ENCODE data around the gene GPR152.
A peak's percentile ranks its signal among the peaks of the same experiment; 100 is the strongest.

The GPR152 gene

DNA sequence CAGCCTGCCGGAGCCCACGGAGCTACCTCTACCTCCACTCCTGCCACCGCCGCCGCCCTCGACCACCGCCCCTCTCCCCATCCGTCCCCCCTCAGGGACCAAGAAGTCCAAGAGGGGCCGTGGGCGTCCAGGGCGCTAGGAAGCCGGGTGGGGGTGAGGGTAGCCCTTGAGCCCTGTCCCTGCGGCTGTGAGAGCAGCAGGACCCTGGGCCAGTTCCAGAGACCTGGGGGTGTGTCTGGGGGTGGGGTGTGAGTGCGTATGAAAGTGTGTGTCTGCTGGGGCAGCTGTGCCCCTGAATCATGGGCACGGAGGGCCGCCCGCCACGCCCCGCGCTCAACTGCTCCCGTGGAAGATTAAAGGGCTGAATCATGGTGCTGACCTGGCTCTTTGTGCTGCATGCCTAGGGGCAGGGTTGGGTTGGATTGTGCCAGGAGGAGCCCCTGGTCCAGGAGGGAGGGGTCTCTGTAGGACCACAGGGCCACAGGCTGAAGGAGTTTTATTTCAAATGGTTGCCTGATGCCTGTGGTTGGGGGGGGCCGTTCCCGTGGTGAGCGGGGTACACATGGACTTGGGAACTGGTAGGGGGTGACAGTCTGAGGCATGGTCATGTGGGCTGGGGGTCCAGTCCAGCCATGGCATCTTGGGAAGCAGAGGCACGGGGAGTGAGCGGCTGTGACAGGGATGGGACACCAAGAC, 17.4 kb downstream of the GPR152 start:
- no peak for DNase-seq (ENCODE audit: low read depth in 1 of 2, low spot score in 1 of 2)
- peak overlapping the region; percentile 58 for H3K4me3 ChIP-seq (replicated peaks; ENCODE audit: insufficient read depth, low read length)
- no peaks in the 10 kb centered on the region for H3K27me3 ChIP-seq (ENCODE audit: insufficient read depth, poor library complexity, severe bottlenecking)
- TF ChIP-seq POLR2AphosphoS5 (IDR thresholded peaks at IDR 0.05; ENCODE audit: low read depth) (peak; percentile 11; the same call in 1 of the 2 replicates), SPI1 (IDR thresholded peaks at IDR 0.05; ENCODE audit: borderline replicate concordance, low read depth) (no peak)
- H3K27ac ChIP-seq (replicated peaks), result peak overlapping the region; percentile 98

- H3K4me3 ChIP-seq (replicated peaks; ENCODE audit: insufficient read depth, low read length), result no peak overlapping the region
- H3K27me3 ChIP-seq (ENCODE audit: insufficient read depth, poor library complexity, severe bottlenecking), result no peaks in the 10 kb centered on the region
- TF ChIP-seq, protein P1, sequence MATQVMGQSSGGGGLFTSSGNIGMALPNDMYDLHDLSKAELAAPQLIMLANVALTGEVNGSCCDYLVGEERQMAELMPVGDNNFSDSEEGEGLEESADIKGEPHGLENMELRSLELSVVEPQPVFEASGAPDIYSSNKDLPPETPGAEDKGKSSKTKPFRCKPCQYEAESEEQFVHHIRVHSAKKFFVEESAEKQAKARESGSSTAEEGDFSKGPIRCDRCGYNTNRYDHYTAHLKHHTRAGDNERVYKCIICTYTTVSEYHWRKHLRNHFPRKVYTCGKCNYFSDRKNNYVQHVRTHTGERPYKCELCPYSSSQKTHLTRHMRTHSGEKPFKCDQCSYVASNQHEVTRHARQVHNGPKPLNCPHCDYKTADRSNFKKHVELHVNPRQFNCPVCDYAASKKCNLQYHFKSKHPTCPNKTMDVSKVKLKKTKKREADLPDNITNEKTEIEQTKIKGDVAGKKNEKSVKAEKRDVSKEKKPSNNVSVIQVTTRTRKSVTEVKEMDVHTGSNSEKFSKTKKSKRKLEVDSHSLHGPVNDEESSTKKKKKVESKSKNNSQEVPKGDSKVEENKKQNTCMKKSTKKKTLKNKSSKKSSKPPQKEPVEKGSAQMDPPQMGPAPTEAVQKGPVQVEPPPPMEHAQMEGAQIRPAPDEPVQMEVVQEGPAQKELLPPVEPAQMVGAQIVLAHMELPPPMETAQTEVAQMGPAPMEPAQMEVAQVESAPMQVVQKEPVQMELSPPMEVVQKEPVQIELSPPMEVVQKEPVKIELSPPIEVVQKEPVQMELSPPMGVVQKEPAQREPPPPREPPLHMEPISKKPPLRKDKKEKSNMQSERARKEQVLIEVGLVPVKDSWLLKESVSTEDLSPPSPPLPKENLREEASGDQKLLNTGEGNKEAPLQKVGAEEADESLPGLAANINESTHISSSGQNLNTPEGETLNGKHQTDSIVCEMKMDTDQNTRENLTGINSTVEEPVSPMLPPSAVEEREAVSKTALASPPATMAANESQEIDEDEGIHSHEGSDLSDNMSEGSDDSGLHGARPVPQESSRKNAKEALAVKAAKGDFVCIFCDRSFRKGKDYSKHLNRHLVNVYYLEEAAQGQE (IDR thresholded peaks at IDR 0.05; ENCODE audit: insufficient replicate concordance, low read depth), result no peak
- TF ChIP-seq POLR2AphosphoS5 (IDR thresholded peaks at IDR 0.05; ENCODE audit: low read depth) (peak; percentile 66), CTCF (IDR thresholded peaks at IDR 0.05; ENCODE audit: insufficient read depth, low read length) (no peak)
- no peak overlapping the region; the same call in 1 of the 2 replicates for H3K27ac ChIP-seq (replicated peaks)
- DNase-seq (ENCODE audit: low read depth in 1 of 2, low spot score in 1 of 2), result no peak
Measured at GRCh38 chr11:67434395-67434881, 18.1 kb downstream of the GPR152 start.

- Histone ChIP-seq H3K27me3 (ENCODE audit: insufficient read depth, poor library complexity, severe bottlenecking) (no peaks in the 10 kb centered on the region), H3K4me3 (replicated peaks; ENCODE audit: insufficient read depth, low read length) (no peak overlapping the region), H3K27ac (replicated peaks) (peak overlapping the region; percentile 17; the same call in 1 of the 2 replicates)
- TF ChIP-seq POLR2AphosphoS5 (IDR thresholded peaks at IDR 0.05; ENCODE audit: low read depth), result 0 out of 2 replicates have a peak, but pooled peaks have one; percentile 48
- TF ChIP-seq, protein P1 (IDR thresholded peaks at IDR 0.05; ENCODE audit: insufficient replicate concordance, low read depth), result no peak
- DNase-seq (ENCODE audit: low read depth in 1 of 2, low spot score in 1 of 2), result no peak
Measured at GRCh38 chr11:67433536-67434394, 18.8 kb downstream of the GPR152 start.

GRCh38 chr11:67432655-67433349, 19.7 kb downstream of the GPR152 start:
- TF ChIP-seq GABPA (IDR thresholded peaks at IDR 0.05; ENCODE audit: low read depth), result no peak
- peak; percentile 15 for TF ChIP-seq POLR2AphosphoS5 (IDR thresholded peaks at IDR 0.05; ENCODE audit: low read depth)
- TF ChIP-seq CTCF (IDR thresholded peaks at IDR 0.05; ENCODE audit: insufficient read depth, low read length), result no peak
- no peak for TF ChIP-seq SPI1 (IDR thresholded peaks at IDR 0.05; ENCODE audit: borderline replicate concordance, low read depth)
- Histone ChIP-seq H3K4me3 (replicated peaks; ENCODE audit: insufficient read depth, low read length) (no peak overlapping the region), H3K27me3 (ENCODE audit: insufficient read depth, poor library complexity, severe bottlenecking) (no peaks in the 10 kb centered on the region), H3K27ac (replicated peaks) (peak overlapping the region; percentile 17; the same call in 1 of the 2 replicates)
- no peak for DNase-seq (ENCODE audit: low read depth in 1 of 2, low spot score in 1 of 2)
